Mesenchymal stem cell (in vitro differentiated cells and primary cell): Measurements from ENCODE around the gene CAMSAP3.
"Not testable (repeated sequence)": the region's sequence is repeated elsewhere in the genome, so short reads cannot be mapped to it uniquely, and the experiment has no call there.

Experiments
- DNase-seq: peaks from one replicate; pipeline ENCODE4 v3.0.0-alpha.2; 2013
- H2AFZ ChIP-seq: one replicate; pipeline ENCODE4 v1.6.1; 2013; ENCODE audit warnings: low read depth, mild to moderate bottlenecking, control low read depth, inconsistent platforms, low read length, moderate library complexity
- H2AK5ac ChIP-seq: 2 replicates; pipeline ENCODE4 v1.6.1; 2013; ENCODE audit warnings: low read length, moderate library complexity, mild to moderate bottlenecking, inconsistent platforms; ENCODE audit not compliant: severe bottlenecking
- H2BK120ac ChIP-seq: one replicate; pipeline ENCODE4 v1.6.1; 2013; ENCODE audit warnings: low read depth, mild to moderate bottlenecking, inconsistent platforms, low read length, moderate library complexity
- H2BK12ac ChIP-seq, 2 experiments: one replicate each; pipeline ENCODE4 v1.6.1; 2013; ENCODE audit warnings: inconsistent platforms in 2 of 2, low read length in 2 of 2, mild to moderate bottlenecking in 2 of 2, moderate library complexity in 2 of 2, control low read depth in 1 of 2
- H2BK15ac ChIP-seq: one replicate; pipeline ENCODE4 v1.6.1; 2013; ENCODE audit warnings: mild to moderate bottlenecking, low read depth, inconsistent platforms; ENCODE audit not compliant: poor library complexity, severe bottlenecking
- H2BK5ac ChIP-seq: 2 replicates; pipeline ENCODE4 v1.6.1; 2013; ENCODE audit warnings: low read depth, mild to moderate bottlenecking, low read length, control low read depth, inconsistent platforms; ENCODE audit not compliant: poor library complexity, severe bottlenecking
- H3K14ac ChIP-seq, 2 experiments: one replicate each; pipeline ENCODE4 v1.6.1; 2013; ENCODE audit warnings: inconsistent platforms in 2 of 2, low read length in 2 of 2, control low read depth in 1 of 2, mild to moderate bottlenecking in 1 of 2, moderate library complexity in 1 of 2
- H3K18ac ChIP-seq, 2 experiments: one replicate each; pipeline ENCODE4 v1.6.1; 2013; ENCODE audit warnings: inconsistent platforms in 2 of 2, low read length in 2 of 2, control low read depth in 1 of 2, low read depth in 1 of 2, mild to moderate bottlenecking in 1 of 2
- H3K23ac ChIP-seq, 2 experiments: one replicate each; pipeline ENCODE4 v1.6.1; 2013; ENCODE audit warnings: inconsistent platforms in 2 of 2, low read length in 2 of 2, mild to moderate bottlenecking in 2 of 2, moderate library complexity in 2 of 2, control low read depth in 1 of 2
- H3K27ac ChIP-seq: 2 replicates; pipeline ENCODE4 v1.5.1; 2013; ENCODE audit warnings: mild to moderate bottlenecking, moderate library complexity, low read length, control low read depth, inconsistent platforms; ENCODE audit not compliant: poor library complexity, severe bottlenecking
- H3K27me3 ChIP-seq, 2 experiments: 2 replicates each; pipeline versions ENCODE4 v1.6.1 to v1.7.0; 2013; ENCODE audit warnings: low read length in 2 of 2, mild to moderate bottlenecking in 2 of 2, moderate library complexity in 2 of 2, control low read depth in 1 of 2, inconsistent platforms in 1 of 2; ENCODE audit not compliant: control insufficient read depth in 1 of 2, insufficient read depth in 1 of 2
- H3K36me3 ChIP-seq, 2 experiments: 2 replicates each; pipeline versions ENCODE4 v1.6.1 to v1.7.0; 2013; ENCODE audit warnings: low read length in 2 of 2, control low read depth in 1 of 2, inconsistent platforms in 1 of 2, low read depth in 1 of 2, mild to moderate bottlenecking in 1 of 2; ENCODE audit not compliant: insufficient read depth in 2 of 2, control insufficient read depth in 1 of 2
- H3K4ac ChIP-seq, 2 experiments: one replicate each; pipeline ENCODE4 v1.6.1; 2013; ENCODE audit warnings: inconsistent platforms in 2 of 2, low read length in 2 of 2, mild to moderate bottlenecking in 2 of 2, moderate library complexity in 2 of 2, control low read depth in 1 of 2, low read depth in 1 of 2
- H3K4me1 ChIP-seq: 2 replicates; pipeline ENCODE4 v1.6.1; 2013; ENCODE audit warnings: low read depth, low read length, control low read depth; ENCODE audit not compliant: control insufficient read depth, insufficient read depth
- H3K4me2 ChIP-seq: 2 replicates; pipeline ENCODE4 v1.6.1; 2013; ENCODE audit warnings: low read length, mild to moderate bottlenecking, inconsistent platforms; ENCODE audit not compliant: poor library complexity, severe bottlenecking
- H3K4me3 ChIP-seq, 2 experiments: 2 replicates each; pipeline versions ENCODE4 v1.5.1 to v1.7.0; 2013; ENCODE audit warnings: low read length in 2 of 2, mild to moderate bottlenecking in 2 of 2, control low read depth in 1 of 2, low read depth in 1 of 2; ENCODE audit not compliant: insufficient read depth in 1 of 2
- H3K79me1 ChIP-seq: replicated peaks from 2 replicates; pipeline ENCODE4 v1.6.1; 2013; ENCODE audit warnings: mild to moderate bottlenecking, control low read depth, low read length, inconsistent platforms; ENCODE audit not compliant: poor library complexity, severe bottlenecking
- H3K9ac ChIP-seq: 2 replicates; pipeline ENCODE4 v1.7.0; 2013; ENCODE audit warnings: mild to moderate bottlenecking, low read length, moderate library complexity
- H3K9me3 ChIP-seq: 2 replicates; pipeline ENCODE4 v1.7.0; 2013; ENCODE audit warnings: mild to moderate bottlenecking, low read length; ENCODE audit not compliant: control insufficient read depth
- H4K8ac ChIP-seq: one replicate; pipeline ENCODE4 v1.6.1; 2013; ENCODE audit warnings: inconsistent platforms, mild to moderate bottlenecking, low read length, moderate library complexity
- H4K91ac ChIP-seq: one replicate; pipeline ENCODE4 v1.6.1; 2013; ENCODE audit warnings: mild to moderate bottlenecking, low read length, inconsistent platforms
- WGBS: methylation state at CpG from one replicate; pipeline ENCODE4 v1.1.7; 2013; ENCODE audit warnings: mixed read lengths; 5-methylcytosine and 5-hydroxymethylcytosine counted together

CAMSAP3 gene

DNA sequence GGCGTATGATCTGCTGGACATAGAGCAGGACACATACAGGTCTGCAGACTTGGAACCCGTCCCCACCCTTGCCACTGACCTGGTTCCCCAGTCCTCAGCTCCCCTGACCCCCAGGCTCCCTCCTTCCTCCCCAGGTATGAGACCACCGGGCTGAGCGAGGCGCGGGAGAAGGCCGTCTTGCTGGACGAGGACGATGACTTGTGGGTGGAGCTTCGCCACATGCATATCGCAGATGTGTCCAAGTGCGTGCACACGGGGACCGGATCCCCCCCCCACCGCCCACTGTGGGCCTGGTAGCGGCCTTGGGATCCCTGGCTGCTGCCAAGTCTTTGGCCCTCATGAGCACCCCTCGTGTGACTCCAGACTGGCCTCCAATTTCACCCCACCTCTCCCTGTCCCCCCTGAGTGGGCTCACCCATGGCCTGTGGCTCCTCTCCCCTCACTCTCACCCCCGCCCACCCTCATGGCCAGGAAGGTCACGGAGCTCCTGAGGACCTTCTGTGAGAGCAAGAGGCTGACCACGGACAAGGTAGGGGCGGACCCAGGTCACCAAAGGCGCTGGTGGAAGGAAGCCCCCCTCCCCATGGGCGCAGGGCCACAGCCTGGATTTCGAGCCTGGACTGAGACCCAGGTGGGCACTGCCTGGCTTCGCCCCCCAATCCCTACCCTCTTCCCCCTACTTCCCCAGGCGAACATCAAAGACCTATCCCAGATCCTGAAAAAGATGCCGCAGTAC is 46.8 kb downstream of the CAMSAP3 start:
- H2AK5ac ChIP-seq, result no peak overlapping the region
- H3K36me3 ChIP-seq, result peaks cover 0 to 72% of the 10 kb centered on the region in 2 experiments
- peaks cover 7% of the 10 kb centered on the region for H3K79me1 ChIP-seq
- WGBS, result 90% methylated on average over 27 of the region's 27 CpGs
- H3K4me2 ChIP-seq, result no peak overlapping the region
- no peak overlapping the region for H2BK120ac ChIP-seq
- no peak overlapping the region for H4K8ac ChIP-seq
- no peaks in the 10 kb centered on the region for H3K9me3 ChIP-seq
- H3K4me3 ChIP-seq, result no peak overlapping the region
- no peak overlapping the region for H3K4ac ChIP-seq
- H3K4me1 ChIP-seq, result peaks cover 11% of the 10 kb centered on the region
- no peak overlapping the region for H3K9ac ChIP-seq
- H3K27me3 ChIP-seq, result peaks cover 0 to 33% of the 10 kb centered on the region in 2 experiments
- no peak overlapping the region for H2BK12ac ChIP-seq
- H3K23ac ChIP-seq, result no peak overlapping the region
- DNase-seq, result no peak
- H2BK15ac ChIP-seq, result no peak overlapping the region
- no peak overlapping the region for H4K91ac ChIP-seq
- H3K14ac ChIP-seq, result no peak overlapping the region
- no peak overlapping the region for H3K18ac ChIP-seq
- H2AFZ ChIP-seq, result no peak overlapping the region
- H3K27ac ChIP-seq, result no peak overlapping the region
- H2BK5ac ChIP-seq, result no peak overlapping the region

DNA sequence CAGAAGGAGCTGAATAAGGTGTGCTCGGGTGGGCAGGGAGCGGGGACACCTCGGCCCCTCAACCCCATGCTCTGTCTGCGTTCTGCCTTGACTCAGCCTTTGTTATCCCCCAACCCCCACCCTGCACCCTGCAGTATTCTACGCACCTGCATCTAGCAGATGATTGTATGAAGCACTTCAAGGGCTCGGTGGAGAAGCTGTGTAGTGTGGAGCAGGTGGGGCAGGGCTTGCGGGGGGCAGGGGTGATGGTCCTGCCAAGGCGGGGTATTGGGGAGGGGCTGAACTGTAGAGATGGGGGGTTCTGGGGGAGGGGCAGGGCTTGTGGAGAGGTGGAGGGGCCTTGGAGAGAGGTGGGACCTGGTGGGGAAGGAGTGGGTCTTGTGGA is 47.4 kb downstream of the CAMSAP3 start:
- no peak overlapping the region for H3K27ac ChIP-seq
- over 99% methylated on average over 7 of the region's 8 CpGs for WGBS
- no peak overlapping the region for H3K18ac ChIP-seq
- peaks cover 5% of the 10 kb centered on the region for H3K79me1 ChIP-seq
- no peak overlapping the region for H3K4me2 ChIP-seq
- H3K23ac ChIP-seq, result no peak overlapping the region
- no peak overlapping the region for H2BK15ac ChIP-seq
- H2BK120ac ChIP-seq, result no peak overlapping the region
- no peak overlapping the region for H4K8ac ChIP-seq
- no peak overlapping the region for H2BK12ac ChIP-seq
- peaks cover 0 to 28% of the 10 kb centered on the region in 2 experiments for H3K27me3 ChIP-seq
- peaks cover 7% of the 10 kb centered on the region for H3K4me1 ChIP-seq
- peaks cover 0 to 78% of the 10 kb centered on the region in 2 experiments for H3K36me3 ChIP-seq
- DNase-seq, result no peak
- no peak overlapping the region for H3K14ac ChIP-seq
- H3K4ac ChIP-seq, result no peak overlapping the region
- H3K9me3 ChIP-seq, result no peaks in the 10 kb centered on the region
- no peak overlapping the region for H3K4me3 ChIP-seq
- H2AFZ ChIP-seq, result no peak overlapping the region
- H3K9ac ChIP-seq, result no peak overlapping the region
- H2BK5ac ChIP-seq, result no peak overlapping the region
- H4K91ac ChIP-seq, result no peak overlapping the region
- no peak overlapping the region for H2AK5ac ChIP-seq

DNA sequence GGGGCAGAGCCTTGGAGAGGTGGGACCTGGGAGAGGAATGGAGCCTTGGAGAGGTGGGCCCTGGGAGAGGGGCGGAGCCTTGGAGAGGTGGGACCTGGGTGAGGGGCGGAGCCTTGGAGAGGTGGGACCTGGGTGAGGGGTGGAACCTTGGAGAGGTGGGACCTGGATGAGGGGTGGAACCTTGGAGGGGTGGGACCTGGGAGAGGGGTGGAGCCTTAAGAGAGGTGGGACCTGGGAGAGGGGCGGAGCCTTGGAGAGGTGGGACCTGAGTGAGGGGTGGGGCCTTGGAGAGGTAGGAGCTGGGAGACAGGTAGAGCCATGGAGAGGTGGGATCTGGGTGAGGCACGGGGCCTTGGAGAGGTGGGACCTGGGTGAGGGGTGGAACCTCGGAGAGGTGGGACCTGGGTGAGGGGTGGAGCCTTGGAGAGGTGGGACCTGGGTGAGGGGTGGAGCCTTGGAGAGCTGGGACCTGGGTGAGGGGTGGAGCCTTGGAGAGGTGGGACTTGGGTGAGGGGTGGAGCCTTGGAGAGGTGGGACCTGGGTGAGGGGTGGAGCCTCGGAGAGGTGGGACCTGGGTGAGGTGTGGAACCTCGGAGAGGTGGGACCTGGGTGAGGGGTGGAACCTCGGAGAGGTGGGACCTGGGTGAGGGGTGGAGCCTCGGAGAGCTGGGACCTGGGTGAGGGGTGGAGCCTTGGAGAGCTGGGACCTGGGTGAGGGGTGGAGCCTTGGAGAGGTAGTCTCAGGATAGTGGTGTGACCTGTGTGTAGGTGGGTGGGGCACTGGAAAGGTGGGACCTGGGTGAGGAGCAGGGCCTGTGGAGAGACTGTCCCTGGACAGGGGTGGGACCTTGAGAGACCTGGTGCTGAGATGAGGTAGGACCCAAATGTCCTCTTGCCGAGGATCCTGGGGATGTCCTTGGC is 48.2 kb downstream of the CAMSAP3 start:
- not testable (repeated sequence) for H3K4me2 ChIP-seq, H2BK120ac ChIP-seq, H3K27ac ChIP-seq, H3K14ac ChIP-seq, H2BK5ac ChIP-seq, H2AK5ac ChIP-seq, H3K18ac ChIP-seq, H3K9me3 ChIP-seq, H3K4ac ChIP-seq, H2BK15ac ChIP-seq, H3K4me3 ChIP-seq, H2AFZ ChIP-seq, H3K9ac ChIP-seq, H3K79me1 ChIP-seq, H4K8ac ChIP-seq, H4K91ac ChIP-seq, H3K23ac ChIP-seq, H2BK12ac ChIP-seq, H3K4me1 ChIP-seq, DNase-seq
- peaks cover 0 to 25% of the 10 kb centered on the region in 2 experiments for H3K27me3 ChIP-seq
- H3K36me3 ChIP-seq, result peaks cover 0 to 78% of the 10 kb centered on the region in 2 experiments
- WGBS, result 72% methylated on average over 10 of the region's 10 CpGs

DNA sequence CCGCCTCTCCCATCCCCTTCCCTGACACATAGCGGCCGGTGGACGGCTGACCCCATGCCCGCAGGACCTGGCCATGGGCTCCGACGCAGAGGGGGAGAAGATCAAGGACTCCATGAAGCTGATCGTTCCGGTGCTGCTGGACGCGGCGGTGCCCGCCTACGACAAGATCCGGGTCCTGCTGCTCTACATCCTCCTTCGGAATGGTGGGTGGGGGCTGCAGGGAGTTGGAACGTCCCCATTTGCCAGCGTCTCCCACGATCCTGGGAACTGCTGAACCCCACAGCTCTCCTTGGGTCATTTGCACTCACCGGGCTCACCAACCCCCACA is 48.9 kb downstream of the CAMSAP3 start:
- WGBS, result 97% methylated on average over 18 of the region's 20 CpGs
- Histone ChIP-seq H3K9me3 (no peaks in the 10 kb centered on the region), H2BK15ac (no peak overlapping the region), H3K36me3 (peaks cover 0 to 73% of the 10 kb centered on the region in 2 experiments), H3K4me3 (no peak overlapping the region), H3K4me2 (no peak overlapping the region), H2AFZ (no peak overlapping the region), H3K23ac (no peak overlapping the region), H3K18ac (no peak overlapping the region), H3K27ac (no peak overlapping the region), H2BK120ac (no peak overlapping the region), H3K4ac (no peak overlapping the region), H3K9ac (no peak overlapping the region), H4K91ac (no peak overlapping the region), H3K4me1 (peaks cover 7% of the 10 kb centered on the region), H3K14ac (no peak overlapping the region), H2BK5ac (no peak overlapping the region), H2BK12ac (no peak overlapping the region), H4K8ac (no peak overlapping the region), H2AK5ac (no peak overlapping the region), H3K79me1 (peaks cover 5% of the 10 kb centered on the region), H3K27me3 (peaks cover 0 to 22% of the 10 kb centered on the region in 2 experiments)
- DNase-seq, result no peak
